Muscle of back (tissue), 13 donors: Measurements from ENCODE around the gene ADAMTS15. TPM values are rescaled to one million over a fixed set of nuclear protein-coding genes. Genes with fewer than 3 reads are reported as not detected.

Source experiments
- DNase-seq, 3 donors: peaks; one replicate each; pipeline versions ENCODE4 v3.0.0 to v3.0.0-alpha.2; 2013
- long read RNA-seq, 9 donors: transcript quantifications; one replicate each; lab custom pipeline, GENCODE V29; 2026
- polyA plus RNA-seq, 10 donors: library from polyadenylated mRNA; unstranded; fragments of 120-200 nt; gene quantifications; one replicate each; pipeline ENCODE4 v1.2.1, GENCODE V29; 2013; ENCODE audit not compliant: insufficient read length in 10 of 10

Gene ADAMTS15, protein sequence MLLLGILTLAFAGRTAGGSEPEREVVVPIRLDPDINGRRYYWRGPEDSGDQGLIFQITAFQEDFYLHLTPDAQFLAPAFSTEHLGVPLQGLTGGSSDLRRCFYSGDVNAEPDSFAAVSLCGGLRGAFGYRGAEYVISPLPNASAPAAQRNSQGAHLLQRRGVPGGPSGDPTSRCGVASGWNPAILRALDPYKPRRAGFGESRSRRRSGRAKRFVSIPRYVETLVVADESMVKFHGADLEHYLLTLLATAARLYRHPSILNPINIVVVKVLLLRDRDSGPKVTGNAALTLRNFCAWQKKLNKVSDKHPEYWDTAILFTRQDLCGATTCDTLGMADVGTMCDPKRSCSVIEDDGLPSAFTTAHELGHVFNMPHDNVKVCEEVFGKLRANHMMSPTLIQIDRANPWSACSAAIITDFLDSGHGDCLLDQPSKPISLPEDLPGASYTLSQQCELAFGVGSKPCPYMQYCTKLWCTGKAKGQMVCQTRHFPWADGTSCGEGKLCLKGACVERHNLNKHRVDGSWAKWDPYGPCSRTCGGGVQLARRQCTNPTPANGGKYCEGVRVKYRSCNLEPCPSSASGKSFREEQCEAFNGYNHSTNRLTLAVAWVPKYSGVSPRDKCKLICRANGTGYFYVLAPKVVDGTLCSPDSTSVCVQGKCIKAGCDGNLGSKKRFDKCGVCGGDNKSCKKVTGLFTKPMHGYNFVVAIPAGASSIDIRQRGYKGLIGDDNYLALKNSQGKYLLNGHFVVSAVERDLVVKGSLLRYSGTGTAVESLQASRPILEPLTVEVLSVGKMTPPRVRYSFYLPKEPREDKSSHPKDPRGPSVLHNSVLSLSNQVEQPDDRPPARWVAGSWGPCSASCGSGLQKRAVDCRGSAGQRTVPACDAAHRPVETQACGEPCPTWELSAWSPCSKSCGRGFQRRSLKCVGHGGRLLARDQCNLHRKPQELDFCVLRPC
- polyA plus RNA-seq: 10 to 100 TPM; 16.6 to 28.9 (median 21.3) TPM
- long read RNA-seq, donor 1, full-length matches to known transcripts: 1 of 1 reads
- long read RNA-seq, donor 1, partial matches to known transcripts: 0 of 1 reads
- long read RNA-seq, donor 1, other reads (novel, unspliced or antisense): 0 of 1 reads
- long read RNA-seq, donor 2: 0 reads
- long read RNA-seq, donor 3: 0 reads
- long read RNA-seq, donor 4, partial matches to known transcripts: 12 of 12 reads
- long read RNA-seq, donor 4, other reads (novel, unspliced or antisense): 0 of 12 reads
- long read RNA-seq, donor 5, full-length matches to known transcripts: 1 of 7 reads
- long read RNA-seq, donor 5, partial matches to known transcripts: 6 of 7 reads
- long read RNA-seq, donor 5, other reads (novel, unspliced or antisense): 0 of 7 reads
- long read RNA-seq, donor 6, full-length matches to known transcripts: 1 of 6 reads
- long read RNA-seq, donor 6, partial matches to known transcripts: 5 of 6 reads
- long read RNA-seq, donor 6, other reads (novel, unspliced or antisense): 0 of 6 reads
- long read RNA-seq, donor 7, full-length matches to known transcripts: 1 of 27 reads
- long read RNA-seq, donor 7, partial matches to known transcripts: 26 of 27 reads
- long read RNA-seq, donor 7, other reads (novel, unspliced or antisense): 0 of 27 reads
- long read RNA-seq, donor 8, full-length matches to known transcripts: 2 of 23 reads
- long read RNA-seq, donor 8, partial matches to known transcripts: 21 of 23 reads
- long read RNA-seq, donor 8, other reads (novel, unspliced or antisense): 0 of 23 reads
- long read RNA-seq, donor 9: 0 reads

DNA sequence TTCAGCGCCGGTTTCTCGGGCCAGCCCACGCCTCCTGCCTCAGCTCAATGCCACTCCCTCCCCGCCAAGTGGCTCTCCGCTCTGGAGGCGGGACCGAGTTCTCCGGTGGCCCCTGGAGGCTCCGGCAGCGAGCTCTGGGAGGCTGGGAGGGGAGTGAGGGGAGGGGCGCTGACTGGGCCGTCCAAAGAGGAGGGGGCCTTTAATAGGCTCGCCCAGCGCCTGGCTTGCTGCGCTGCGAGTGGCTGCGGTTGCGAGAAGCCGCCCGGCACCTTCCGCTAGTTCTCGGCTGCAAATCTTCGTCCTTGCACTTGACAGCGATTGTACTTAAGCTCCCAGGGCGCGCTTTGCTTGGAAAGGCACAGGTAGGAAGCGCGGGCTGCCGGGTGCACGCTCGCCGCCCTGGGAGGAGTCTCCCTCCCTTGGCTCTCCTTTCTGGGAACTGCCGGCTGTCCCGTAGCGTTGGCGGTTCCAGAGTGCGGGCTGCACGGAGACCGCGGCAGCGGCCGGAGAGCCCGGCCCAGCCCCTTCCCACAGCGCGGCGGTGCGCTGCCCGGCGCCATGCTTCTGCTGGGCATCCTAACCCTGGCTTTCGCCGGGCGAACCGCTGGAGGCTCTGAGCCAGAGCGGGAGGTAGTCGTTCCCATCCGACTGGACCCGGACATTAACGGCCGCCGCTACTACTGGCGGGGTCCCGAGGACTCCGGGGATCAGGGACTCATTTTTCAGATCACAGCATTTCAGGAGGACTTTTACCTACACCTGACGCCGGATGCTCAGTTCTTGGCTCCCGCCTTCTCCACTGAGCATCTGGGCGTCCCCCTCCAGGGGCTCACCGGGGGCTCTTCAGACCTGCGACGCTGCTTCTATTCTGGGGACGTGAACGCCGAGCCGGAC, at the start of gene ADAMTS15:
Gene ADAMTS15 (plus strand): TSS at position 230 of the 894 bp plus-strand sequence. CDS start 329 bp downstream, at position 559.
- peak; percentile 81 to 96 (median 89) for DNase-seq

DNA sequence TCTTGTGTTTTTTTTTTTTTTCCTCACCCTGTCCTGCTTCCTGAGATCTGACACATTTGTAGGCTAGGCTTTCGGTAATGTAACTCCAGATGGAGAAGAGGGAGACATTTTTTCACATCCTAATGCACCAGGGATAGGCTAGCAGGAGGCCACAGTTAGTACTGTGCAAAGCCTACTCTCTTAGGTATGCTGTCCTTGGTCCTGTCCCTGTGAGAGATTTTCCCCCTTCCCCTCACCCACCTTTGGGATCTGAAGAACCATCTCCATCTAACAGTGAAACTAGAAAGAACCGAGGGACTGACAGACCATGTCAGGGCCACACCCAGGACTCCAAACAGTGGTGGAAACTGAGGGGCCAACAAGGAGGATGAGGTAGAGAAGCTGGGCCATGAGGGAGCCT, 49.2 kb upstream of the ADAMTS15 start:
- no peak for DNase-seq

DNA sequence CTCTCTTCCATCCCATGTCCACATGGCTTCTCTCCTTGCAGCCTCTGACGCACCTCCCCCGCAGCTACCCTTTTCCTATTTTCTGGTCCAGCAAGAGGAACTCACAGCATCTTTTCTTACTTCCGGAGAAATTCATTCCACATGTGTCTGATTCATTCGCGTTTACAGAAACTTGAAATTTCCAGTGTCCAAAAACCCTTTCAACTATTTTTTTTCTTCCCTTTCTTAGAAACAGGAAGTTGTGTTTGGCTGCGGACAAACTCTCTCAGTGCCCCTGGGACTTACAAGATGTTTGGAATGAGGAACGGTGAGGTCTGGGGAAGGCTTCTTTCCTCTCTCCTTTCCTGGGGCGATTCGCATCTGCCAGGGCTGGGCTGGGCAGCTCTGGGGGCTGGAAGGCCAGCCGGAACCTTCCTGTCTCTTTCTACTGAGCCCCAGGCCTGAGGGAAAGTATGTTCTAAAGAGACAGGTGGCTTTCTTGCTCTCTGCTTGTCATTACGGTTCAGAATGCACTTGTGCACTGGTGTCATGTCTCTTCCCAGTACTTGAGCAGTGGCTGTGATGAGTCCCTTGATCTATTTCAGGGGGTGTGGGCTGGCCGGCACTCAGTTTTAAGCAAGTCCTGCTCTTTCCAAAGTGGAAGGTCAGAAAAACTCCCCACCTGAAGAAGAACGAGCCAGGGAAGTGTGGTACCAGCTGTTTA, 47.5 kb upstream of the ADAMTS15 start:
- DNase-seq: peak; percentile 67 to 87 (median 68)

DNA sequence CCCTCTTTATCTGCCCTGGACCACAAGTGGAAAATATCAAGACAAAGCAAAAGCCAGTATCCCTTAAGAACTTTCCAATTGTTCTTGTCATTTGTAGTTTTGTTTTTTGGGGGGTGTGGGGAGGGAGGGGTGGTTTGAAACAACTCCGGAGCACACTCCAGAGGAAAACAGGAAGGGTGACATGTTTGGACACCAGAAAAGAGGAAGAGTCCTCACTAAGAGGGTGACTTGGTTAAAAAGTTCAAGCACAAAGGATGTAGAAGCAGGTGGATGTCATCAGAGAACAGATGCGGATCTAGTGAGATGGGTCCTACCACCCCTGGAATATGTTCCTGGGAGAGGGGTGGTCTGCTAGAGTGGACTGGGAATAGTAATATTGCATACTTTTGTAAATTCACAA, 45.9 kb upstream of the ADAMTS15 start:
- no peak for DNase-seq

DNA sequence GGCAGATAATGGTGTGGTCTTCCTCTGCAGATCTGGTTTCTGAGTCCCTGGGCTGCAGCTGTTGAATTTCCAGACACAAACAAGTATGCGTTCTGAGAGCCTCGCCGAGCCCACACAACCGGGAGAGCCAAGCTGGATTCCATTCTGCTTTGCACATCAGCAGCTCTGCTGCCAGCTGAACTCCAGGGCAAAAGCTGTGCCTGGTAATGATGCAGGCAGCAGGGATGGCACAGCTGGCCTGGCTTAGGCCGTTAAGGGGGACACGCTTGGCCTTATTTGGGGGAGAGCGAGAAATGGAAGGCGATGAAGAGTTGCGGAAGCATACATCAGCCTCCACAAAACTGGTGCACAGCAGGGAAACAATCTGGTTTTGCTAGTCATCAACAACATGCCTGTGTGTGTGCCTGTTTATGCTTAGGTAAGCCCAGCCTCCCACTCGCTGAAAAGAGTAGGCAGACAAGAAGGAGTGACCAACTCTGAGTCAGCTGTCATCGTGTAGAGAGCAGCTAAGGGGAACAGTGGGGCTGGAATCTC, 45.1 kb upstream of the ADAMTS15 start:
- DNase-seq: peak; percentile 82 to 89 (median 82)

DNA sequence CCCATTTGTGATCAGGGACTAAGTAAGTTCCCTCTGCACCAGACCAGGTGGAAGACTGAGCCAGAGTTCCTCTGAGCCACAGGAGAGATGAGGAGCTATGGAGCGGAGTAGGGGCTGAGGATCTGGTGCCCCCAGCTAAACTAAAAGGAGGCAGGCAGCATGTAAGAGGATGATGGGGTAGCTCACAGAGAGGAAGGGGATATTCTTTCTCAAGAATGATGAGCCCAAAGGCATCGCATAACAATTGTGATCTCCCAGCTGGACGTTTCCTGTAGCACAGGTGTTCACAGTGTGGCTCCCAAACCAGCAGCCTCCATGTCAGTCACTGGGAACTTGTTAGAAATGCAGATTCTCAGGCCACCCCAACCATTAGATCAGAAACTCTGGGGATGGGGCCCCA, 44.5 kb upstream of the ADAMTS15 start:
- no peak for DNase-seq

DNA sequence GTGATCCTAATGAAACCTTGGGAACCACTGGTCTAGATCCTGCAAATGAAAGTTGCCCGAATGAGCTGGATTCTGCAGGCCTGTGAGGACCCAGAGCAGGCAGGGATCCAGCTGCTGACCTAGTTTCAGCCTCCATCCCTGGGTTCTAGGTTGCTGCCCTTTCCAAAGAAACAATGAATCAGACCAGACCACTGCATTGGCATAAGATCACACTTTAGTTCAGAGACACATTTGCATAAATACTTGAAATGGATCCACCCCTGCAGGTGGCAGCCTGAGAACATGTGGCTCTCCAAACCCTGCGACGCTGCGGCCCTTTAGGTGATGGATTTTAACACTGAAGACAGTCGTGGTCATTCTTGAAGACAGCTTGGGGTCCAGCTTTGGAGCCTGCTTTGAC, 43.7 kb upstream of the ADAMTS15 start:
- no peak for DNase-seq

DNA sequence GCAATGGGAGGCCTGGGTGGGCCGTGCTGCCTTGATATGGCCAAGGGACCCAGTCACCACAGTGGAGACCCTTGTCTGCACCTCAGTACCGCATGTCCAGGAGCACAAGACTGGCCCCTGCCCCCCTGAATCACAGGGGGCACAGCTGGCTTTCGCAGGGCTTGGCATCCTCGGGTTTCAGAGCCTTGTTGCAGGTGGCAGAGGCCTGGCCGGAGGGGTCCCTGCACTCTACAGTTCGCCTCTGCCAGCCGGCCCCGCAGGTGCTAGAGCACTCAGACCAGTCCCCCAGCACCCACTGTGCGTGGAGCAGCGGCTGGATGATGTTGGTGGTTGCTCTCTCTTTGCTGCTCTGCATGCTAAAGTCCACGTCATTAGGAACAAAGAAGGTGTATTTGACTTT, 43.0 kb upstream of the ADAMTS15 start:
- DNase-seq: no peak

DNA sequence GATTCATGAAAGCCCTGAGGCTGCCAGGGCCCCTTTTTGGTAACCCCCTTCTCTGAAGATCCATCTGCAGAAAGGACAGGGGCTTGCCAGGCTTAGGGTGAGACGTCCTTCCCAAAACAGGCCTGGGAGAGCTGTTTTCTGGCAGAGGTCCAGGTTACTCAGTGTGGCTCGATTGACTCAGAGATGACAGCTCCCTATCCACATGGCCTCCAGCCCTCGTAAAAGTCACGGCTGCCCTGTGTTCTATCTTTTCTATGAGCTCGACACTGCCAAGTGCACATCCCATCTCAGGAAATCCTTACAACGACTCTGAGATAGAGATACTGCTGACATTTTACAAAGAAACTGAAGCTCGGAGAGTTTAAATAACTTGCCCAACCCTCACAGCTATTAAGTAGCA, 40.5 kb upstream of the ADAMTS15 start:
- peak in 1 of 3 donors; percentile 66 for DNase-seq

DNA sequence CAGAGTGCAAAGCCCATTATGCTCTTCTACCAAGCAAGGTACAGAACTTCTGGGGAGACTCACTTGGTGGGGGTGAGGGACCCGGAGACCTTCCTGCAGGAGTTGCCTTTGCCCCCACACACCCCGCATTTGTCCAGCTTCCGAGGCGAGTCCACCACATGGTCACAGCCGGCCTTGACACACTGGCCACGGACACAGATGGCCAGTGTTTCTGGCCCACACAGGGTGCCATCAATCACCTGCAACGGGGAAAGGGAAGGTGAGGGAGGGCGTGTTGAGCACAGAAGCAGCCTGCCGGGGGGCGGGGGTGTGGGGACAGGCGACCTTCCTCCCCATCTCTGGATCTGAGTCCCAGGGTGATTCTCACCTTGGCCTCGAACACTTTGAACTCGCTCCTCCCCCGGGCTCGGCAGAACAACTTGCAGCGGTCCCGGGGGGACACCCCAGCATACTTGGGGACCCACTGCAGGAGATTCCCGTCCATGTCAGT, 40.0 kb upstream of the ADAMTS15 start:
- no peak for DNase-seq

DNA sequence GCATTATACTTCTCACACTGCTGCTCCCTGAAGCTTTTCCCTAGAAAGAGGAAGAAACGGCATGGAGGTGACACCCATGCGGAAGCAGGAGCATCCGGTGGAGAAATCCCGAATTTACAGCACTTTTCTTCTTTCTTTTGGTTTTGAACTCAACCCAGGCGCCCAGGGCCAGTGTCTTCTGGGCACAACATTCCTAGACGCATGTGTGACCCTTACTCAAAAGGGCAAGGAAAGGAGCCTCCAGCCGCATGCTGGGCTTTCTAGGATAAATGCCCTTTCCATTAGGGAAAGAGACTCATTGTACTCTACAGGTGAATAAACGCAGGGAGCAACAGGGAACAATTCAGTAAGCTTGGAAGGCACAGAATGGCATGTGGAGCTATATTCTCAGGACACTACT, 39.5 kb upstream of the ADAMTS15 start:
- no peak for DNase-seq

DNA sequence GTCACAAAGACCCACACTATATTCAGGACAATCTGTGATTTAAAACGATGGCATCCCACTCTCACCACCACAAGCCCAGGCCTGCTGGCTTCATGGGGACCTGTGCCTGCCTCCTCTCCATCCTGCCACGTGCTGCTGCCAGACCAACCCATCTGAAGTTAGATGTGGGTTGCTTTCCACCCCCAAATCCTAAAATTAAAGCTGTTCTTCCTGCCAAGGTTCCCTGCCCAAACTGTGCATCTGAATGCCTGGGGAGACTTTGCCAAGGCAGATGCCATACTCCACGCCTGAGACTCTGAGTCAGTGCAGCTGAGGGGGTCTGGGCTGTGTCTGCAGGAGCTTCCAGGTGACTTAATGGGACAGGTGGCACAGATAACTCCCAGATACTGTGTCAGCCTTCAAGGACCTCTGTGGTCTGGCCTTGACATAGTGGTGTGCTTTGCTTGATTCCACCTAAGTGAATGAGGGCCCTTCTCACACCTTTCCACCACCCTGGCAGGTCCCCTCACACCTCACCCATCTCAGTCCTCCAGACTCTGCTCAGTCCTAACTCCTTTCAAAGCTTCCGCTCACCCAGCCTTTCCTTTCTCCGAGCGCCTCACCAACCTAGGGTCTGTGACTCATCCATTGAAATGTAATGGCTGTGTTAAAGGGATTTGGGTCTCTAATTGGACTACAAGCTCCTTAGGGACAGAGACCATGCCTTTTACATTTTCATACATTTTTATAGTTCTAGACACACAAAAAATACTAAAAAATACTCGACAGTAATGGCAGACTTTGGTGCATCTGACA, 38.7 kb upstream of the ADAMTS15 start:
- no peak for DNase-seq

DNA sequence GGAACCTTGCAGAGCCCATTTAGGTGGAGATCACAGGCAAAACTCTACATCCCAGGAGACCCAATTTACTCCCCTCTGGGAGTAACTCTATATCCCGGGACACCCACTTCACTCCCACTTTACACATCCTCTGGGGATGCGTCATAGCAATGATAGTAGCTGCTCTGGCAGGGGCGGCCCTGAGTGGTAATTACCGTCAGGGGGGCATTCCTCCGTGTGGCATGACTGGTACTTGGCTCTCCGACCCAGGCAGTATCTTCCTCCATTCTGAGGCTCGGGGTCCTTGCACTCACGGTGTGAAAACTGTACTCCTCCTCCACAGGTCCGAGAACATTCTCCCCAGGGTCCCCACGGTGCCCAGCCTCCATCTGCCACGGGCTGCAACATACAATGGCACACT, 37.2 kb upstream of the ADAMTS15 start:
- DNase-seq: no peak

DNA sequence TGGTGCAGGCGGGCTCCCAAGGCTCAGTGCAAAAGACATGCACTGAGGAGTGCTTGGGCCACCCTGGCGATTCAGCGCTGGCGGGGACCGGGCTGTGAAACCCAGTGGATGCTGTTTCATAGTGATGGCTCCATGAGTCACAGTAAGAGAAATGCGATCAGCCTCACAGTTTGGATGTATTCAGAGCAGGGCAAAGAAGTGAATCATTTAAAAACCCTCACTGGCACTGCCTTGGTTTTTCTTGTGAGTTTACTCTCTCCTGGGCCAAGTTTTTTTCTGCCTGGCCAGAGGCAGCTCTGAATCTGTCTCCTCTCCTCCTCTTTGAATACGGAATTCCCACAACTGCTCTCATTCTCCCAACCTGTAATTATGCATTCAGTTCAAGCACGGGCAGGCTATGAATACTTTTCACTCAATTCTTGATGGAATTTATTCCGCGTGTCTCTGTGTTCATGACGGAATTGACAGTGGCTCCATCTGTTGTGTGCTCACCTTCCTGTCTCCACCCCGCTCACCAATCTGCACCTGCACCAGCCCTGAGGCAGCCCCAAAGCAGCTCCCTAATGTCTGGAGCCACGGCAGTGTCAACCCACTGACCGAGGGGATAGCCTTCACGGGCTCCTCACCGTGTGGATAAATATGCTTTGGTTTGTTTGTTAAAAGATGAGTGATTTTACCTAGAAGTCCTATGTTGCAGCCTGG, 34.9 kb upstream of the ADAMTS15 start:
- DNase-seq: peak in 1 of 3 donors; percentile 63

DNA sequence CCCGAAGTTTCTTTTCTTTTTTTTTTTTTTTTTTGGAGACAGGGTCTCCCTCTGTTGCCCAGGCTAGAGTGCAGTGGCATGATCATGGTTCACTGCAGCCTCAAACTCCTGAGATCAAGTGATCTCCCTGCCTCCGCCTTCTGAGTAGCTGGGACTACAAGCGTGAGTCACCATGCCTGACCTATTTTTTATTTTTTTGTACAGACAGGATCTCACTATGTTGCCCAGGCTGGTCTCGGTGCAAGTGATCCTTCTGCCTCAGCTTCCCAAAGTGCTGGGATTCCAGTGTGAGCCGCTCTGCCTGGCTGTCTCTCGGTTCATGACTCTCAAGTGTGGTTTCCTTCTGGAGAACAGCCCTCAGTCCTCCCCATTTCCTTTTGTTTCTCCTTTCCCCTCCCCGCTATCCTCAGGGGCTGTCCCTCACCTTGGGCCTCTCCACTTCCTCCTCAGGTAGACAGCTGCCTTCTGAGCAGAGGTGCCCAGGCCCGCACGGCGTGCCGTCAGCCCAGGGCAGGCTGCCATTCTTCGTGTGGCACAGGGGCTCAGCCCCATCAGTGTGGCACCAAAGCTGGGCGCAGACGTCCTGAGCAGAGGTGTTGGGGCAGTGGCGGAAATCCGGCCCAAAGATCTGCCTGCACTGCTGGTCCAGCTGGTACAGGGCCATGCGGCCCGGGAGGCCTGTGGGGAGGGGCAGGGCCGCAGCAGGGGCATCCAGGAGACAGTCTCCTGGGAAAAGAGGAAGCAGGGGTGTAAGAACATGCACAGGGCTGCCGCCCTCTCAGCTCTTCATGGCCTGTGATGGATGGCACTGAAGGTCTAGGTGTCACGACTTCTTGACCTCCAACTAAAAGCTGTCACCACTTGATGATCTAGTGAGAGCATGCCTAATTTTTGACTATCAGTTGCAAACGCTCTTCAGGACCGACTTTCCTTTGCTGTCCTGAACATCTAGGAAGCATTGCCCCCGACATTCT, 34.1 kb upstream of the ADAMTS15 start:
- no peak for DNase-seq
